22Rv1 (cell line): ENCODE measurements around the gene CT45A9.
"Not testable (repeated sequence)": the region's sequence is repeated elsewhere in the genome, so short reads cannot be mapped to it uniquely, and the experiment has no call there.

Experiments
- CTCF ChIP-seq: fragments of 450-650 bp; IDR thresholded peaks from 2 replicates; pipeline ENCODE4 v1.5.1; 2017; ENCODE audit warnings: mild to moderate bottlenecking
- ZFX ChIP-seq: fragments of 450-650 bp; IDR thresholded peaks from 2 replicates; pipeline ENCODE4 v1.6.1; 2017; ENCODE audit warnings: antibody characterized with exemption, borderline replicate concordance

GRCh38 chrX:135920516-135920915 lies 48.9 kb upstream of the CT45A9 start:
- TF ChIP-seq CTCF, ZFX: not testable (repeated sequence)
